HG02571 (cell line): Measurements from ENCODE around the gene TMEM164.

Experiments
- ATAC-seq: cut with Tn5 transposase; IDR thresholded peaks from one replicate; pipeline ENCODE4 v1.9.1; 2021; ENCODE audit warnings: mild to moderate bottlenecking, moderate library complexity; ENCODE audit not compliant: unreplicated experiment

Gene TMEM164

GRCh38 chrX:110188701-110189558 lies 186.0 kb downstream of the TMEM164 start:
- ATAC-seq = no peak

- ATAC-seq = no peak
These were observed 189.6 kb downstream of the TMEM164 start for GRCh38 chrX:110192516-110192915.

- no peak for ATAC-seq
These were observed 192.1 kb downstream of the TMEM164 start for GRCh38 chrX:110194977-110195376.

- ATAC-seq = no peak
These were observed 198.9 kb downstream of the TMEM164 start for GRCh38 chrX:110201799-110202198.

- no peak for ATAC-seq
These were observed 202.1 kb downstream of the TMEM164 start for GRCh38 chrX:110204986-110205385.

GRCh38 chrX:110208092-110208491 lies 205.2 kb downstream of the TMEM164 start:
- no peak for ATAC-seq

- ATAC-seq = no peak
These were observed 207.7 kb downstream of the TMEM164 start for GRCh38 chrX:110210417-110211139.

- ATAC-seq = no peak
These were observed 208.4 kb downstream of the TMEM164 start for GRCh38 chrX:110211340-110211739.

- ATAC-seq = no peak
These were observed 209.4 kb downstream of the TMEM164 start for GRCh38 chrX:110212299-110212698.

GRCh38 chrX:110213183-110213582 lies 210.3 kb downstream of the TMEM164 start:
- no peak for ATAC-seq

GRCh38 chrX:110214684-110215083 lies 211.8 kb downstream of the TMEM164 start:
- no peak for ATAC-seq

GRCh38 chrX:110215411-110215810 lies 212.5 kb downstream of the TMEM164 start:
- ATAC-seq = no peak

GRCh38 chrX:110216027-110216426 lies 213.1 kb downstream of the TMEM164 start:
- no peak for ATAC-seq

GRCh38 chrX:110218591-110218990 lies 215.7 kb downstream of the TMEM164 start:
- ATAC-seq = no peak

GRCh38 chrX:110219920-110220319 lies 217.0 kb downstream of the TMEM164 start:
- no peak for ATAC-seq

GRCh38 chrX:110222497-110223257 lies 219.8 kb downstream of the TMEM164 start:
- ATAC-seq = no peak

- ATAC-seq = no peak
These were observed 222.2 kb downstream of the TMEM164 start for GRCh38 chrX:110224926-110225617.

- no peak for ATAC-seq
These were observed 224.0 kb downstream of the TMEM164 start for GRCh38 chrX:110226931-110227330.
